ENCODE results near the gene CAMK2G. TPM values are rescaled to one million over a fixed set of nuclear protein-coding genes. Genes with fewer than 3 reads are reported as not detected.

The CAMK2G gene
- total RNA-seq, 1 experiment from 2014 or later = 147 TPM

DNA sequence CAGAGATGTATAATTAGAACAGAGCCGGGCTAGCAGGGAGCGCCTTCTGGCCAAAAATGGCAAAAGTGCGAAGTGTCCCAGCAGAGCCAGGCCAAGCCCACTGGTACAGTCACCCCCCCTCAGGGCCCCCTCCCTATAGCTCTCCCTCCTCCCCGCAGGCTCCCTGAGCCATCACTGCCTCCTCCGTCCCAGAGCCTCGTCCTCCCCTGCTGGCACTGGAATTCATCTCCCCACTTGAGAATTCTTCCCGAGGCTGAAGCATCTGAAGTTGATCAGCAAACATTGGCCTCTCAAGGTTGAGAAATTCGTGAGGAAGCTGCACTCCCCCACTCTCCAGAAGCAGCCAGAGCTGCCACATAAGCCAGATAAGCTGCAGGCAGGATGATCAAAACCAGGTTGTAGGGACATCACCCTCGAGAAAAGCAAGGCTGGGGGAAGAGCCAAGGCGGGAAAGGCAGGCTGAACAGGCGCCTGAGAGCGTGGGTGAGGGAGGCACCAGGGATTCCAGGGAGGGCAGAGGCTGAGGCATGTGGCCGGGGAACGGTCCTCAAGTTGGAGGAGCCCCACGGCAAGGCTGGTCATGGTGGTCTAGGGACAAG lies 23.4 kb downstream of the CAMK2G start:
- Histone ChIP-seq H3K4me2 (no peak overlapping the region), H3K27ac (peak overlapping the region; percentile 15; the same call in 1 of the 2 replicates)
- POLR2A ChIA-PET (ENCODE audit: unreplicated experiment) = interaction anchor here (0.7 kb wide), 1 partner anchor 1251 kb away, joined by 3 read pairs; no protein-coding TSS in a partner anchor

GRCh38 chr10:73850211-73850610 lies 24.1 kb downstream of the CAMK2G start:
- Histone ChIP-seq H3K79me2 (ENCODE audit: low read depth) (peaks cover 53% of the 10 kb centered on the region), H3K36me3 (ENCODE audit: low read depth) (peaks cover 48% of the 10 kb centered on the region), H3K27me3 (ENCODE audit: insufficient read depth, low read depth) (no peaks in the 10 kb centered on the region), H3K4me2 (no peak overlapping the region), H3K9me3 (ENCODE audit: insufficient read depth, low read depth) (no peaks in the 10 kb centered on the region), H3F3A (ENCODE audit: insufficient read depth, low read depth) (peaks cover 78% of the 10 kb centered on the region; the same call in 1 of the 2 replicates), H3K27ac (no peak overlapping the region), H2AFZ (no peak overlapping the region), H3K4me3 (no peak overlapping the region), H3K4me1 (replicated peaks; ENCODE audit: insufficient read depth) (no peaks in the 10 kb centered on the region), H3K9me2 (ENCODE audit: insufficient read depth) (no peaks in the 10 kb centered on the region), H4K20me1 (ENCODE audit: insufficient read depth) (peaks cover 77% of the 10 kb centered on the region)
- ChIA-PET POLR2A (ENCODE audit: unreplicated experiment) (interaction anchor here (0.6 to 0.7 kb wide), 2 partner anchors 25 to 26 kb away, joined by 3 read pairs; no protein-coding TSS in a partner anchor), CTCF (interaction anchor here (1.0 to 1.1 kb wide), 5 partner anchors 14 to 34 kb away, joined by 3 to 10 read pairs (median 4); partner anchors contain the start of gene CAMK2G)
- intact Hi-C loops (cut with micrococcal nuclease; ENCODE audit: unreplicated experiment) = no loop called here
- no peak for DNase-seq
- TF ChIP-seq CTCF (conservative IDR thresholded peaks at IDR 0.05) (no peak), EZH2 (IDR thresholded peaks at IDR 0.05; ENCODE audit: low read depth) (no peak)
- BruUV-seq (replicated peaks) = no TSS peak

More for the DNA sequence above, 23.4 kb downstream of the CAMK2G start:
- Histone ChIP-seq H3K9me3 (ENCODE audit: insufficient read depth, low read depth) (no peaks in the 10 kb centered on the region), H3K4me3 (no peak overlapping the region), H3K27me3 (ENCODE audit: insufficient read depth, low read depth) (no peaks in the 10 kb centered on the region), H3F3A (ENCODE audit: insufficient read depth, low read depth) (peaks cover 78% of the 10 kb centered on the region; the same call in 1 of the 2 replicates), H3K9me2 (ENCODE audit: insufficient read depth) (no peaks in the 10 kb centered on the region), H2AFZ (no peak overlapping the region), H4K20me1 (ENCODE audit: insufficient read depth) (peaks cover 85% of the 10 kb centered on the region), H3K79me2 (ENCODE audit: low read depth) (peaks cover 60% of the 10 kb centered on the region), H3K36me3 (ENCODE audit: low read depth) (peaks cover 46% of the 10 kb centered on the region), H3K4me1 (replicated peaks; ENCODE audit: insufficient read depth) (no peaks in the 10 kb centered on the region)
- intact Hi-C loops (cut with micrococcal nuclease; ENCODE audit: unreplicated experiment) = no loop called here
- BruUV-seq (replicated peaks) = no TSS peak
- TF ChIP-seq CTCF (conservative IDR thresholded peaks at IDR 0.05) (no peak), EZH2 (IDR thresholded peaks at IDR 0.05; ENCODE audit: low read depth) (no peak)
- CTCF ChIA-PET = no interaction called here
- no peak for DNase-seq

DNA sequence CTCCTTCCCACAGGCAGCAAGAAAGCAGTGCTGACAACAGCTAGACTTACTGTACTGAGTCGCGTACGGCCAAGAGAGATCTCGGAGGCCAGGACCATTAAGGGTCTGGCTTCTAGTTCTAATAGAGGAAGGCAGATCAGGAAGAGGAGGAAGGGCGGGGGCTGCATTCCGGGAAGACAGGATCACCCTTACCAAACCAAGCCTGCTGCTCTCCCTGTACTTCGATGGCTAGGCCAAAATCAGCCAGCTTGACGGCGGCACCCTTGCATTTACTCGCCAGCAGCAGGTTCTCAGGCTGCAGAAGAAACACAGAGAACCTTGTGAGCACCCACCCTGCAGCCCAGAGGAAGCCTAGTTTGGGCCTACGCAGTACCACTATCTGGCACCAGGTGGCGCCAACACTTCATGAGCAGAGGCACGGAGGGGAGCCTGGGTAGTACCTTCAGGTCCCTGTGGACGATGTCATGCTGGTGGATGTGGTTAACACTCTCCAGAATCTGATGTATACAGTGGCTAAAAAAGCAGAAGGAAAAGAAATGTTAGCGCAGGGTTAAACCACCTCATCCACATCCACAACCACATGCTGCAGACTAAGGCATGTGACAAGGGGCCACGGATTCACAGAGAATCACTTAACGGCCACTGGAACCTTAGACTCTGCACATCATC lies 25.4 kb downstream of the CAMK2G start:
- Histone ChIP-seq H3F3A (ENCODE audit: insufficient read depth, low read depth) (peaks cover 87% of the 10 kb centered on the region; the same call in 1 of the 2 replicates), H3K27me3 (ENCODE audit: insufficient read depth, low read depth) (no peaks in the 10 kb centered on the region), H3K9me2 (ENCODE audit: insufficient read depth) (no peaks in the 10 kb centered on the region), H2AFZ (no peak overlapping the region), H3K27ac (no peak overlapping the region), H3K9me3 (ENCODE audit: insufficient read depth, low read depth) (no peaks in the 10 kb centered on the region), H3K4me1 (replicated peaks; ENCODE audit: insufficient read depth) (no peaks in the 10 kb centered on the region), H3K79me2 (ENCODE audit: low read depth) (peaks cover 44% of the 10 kb centered on the region; the same call in 1 of the 2 replicates), H3K4me3 (no peak overlapping the region), H3K4me2 (no peak overlapping the region), H4K20me1 (ENCODE audit: insufficient read depth) (peaks cover 69% of the 10 kb centered on the region), H3K36me3 (ENCODE audit: low read depth) (peaks cover 54% of the 10 kb centered on the region)
- ChIA-PET POLR2A (ENCODE audit: unreplicated experiment) (no interaction called here), CTCF (interaction anchor here (0.5 to 1.1 kb wide), 5 partner anchors 16 to 160 kb away, joined by 3 to 11 read pairs (median 4); partner anchors contain the start of gene CAMK2G)
- DNase-seq = peak; percentile 66 to 82
- intact Hi-C loops (cut with micrococcal nuclease; ENCODE audit: unreplicated experiment) = loop anchor here (1.0 kb wide), 3 partner anchors 30 to 91 kb away; no protein-coding TSS in a partner anchor
- TF ChIP-seq CTCF (conservative IDR thresholded peaks at IDR 0.05) (peak; percentile 100), EZH2 (IDR thresholded peaks at IDR 0.05; ENCODE audit: low read depth) (no peak)
- BruUV-seq (replicated peaks) = no TSS peak
